CD8-positive, alpha-beta memory T cell (primary cell): ENCODE results near the gene YDJC. TPM values are rescaled to one million over a fixed set of nuclear protein-coding genes. Genes with fewer than 3 reads are reported as not detected.

Source experiments
- CTCF ChIA-PET: fragments of 350-600 bp; sonication (Branson Sonifier 250); formaldehyde crosslinking; loops from one replicate; lab custom pipeline; 2021; ENCODE audit warnings: antibody characterized with exemption; lab: Charles Lee
- POLR2A ChIA-PET: fragments of 350-600 bp; sonication (Branson Sonifier 250); formaldehyde crosslinking; loops from one replicate; lab custom pipeline; 2021; ENCODE audit warnings: antibody characterized with exemption; lab: Charles Lee
- DNase-seq, 5 donors: peaks; one replicate each; pipeline versions ENCODE4 v3.0.0 to v3.0.0-alpha.2; 2020 to 2022; ENCODE audit warnings: mixed read lengths in 1 of 5
- H3K27ac ChIP-seq: one replicate; pipeline ENCODE4 v1.7.0; 2013; ENCODE audit warnings: low read depth, mild to moderate bottlenecking, low read length, moderate library complexity
- H3K27me3 ChIP-seq: 2 replicates; pipeline ENCODE4 v1.7.0; 2013; ENCODE audit warnings: low read length, mild to moderate bottlenecking; ENCODE audit not compliant: insufficient read depth, poor library complexity, severe bottlenecking
- H3K36me3 ChIP-seq: 2 replicates; pipeline ENCODE4 v1.7.0; 2013; ENCODE audit warnings: mild to moderate bottlenecking, low read length, moderate library complexity; ENCODE audit not compliant: insufficient read depth
- H3K4me1 ChIP-seq: 2 replicates; pipeline ENCODE4 v1.7.0; 2013; ENCODE audit warnings: mild to moderate bottlenecking, low read length, moderate library complexity; ENCODE audit not compliant: insufficient read depth
- H3K4me3 ChIP-seq: 2 replicates; pipeline ENCODE4 v1.7.0; 2013; ENCODE audit warnings: mild to moderate bottlenecking, low read length
- H3K9me3 ChIP-seq: 2 replicates; pipeline ENCODE4 v1.7.0; 2013; ENCODE audit warnings: mild to moderate bottlenecking, low read length
- H3K27ac Mint-ChIP-seq, 8 donors: one replicate each; pipeline ENCODE4 v1.8.0; 2020 to 2021; ENCODE audit warnings: mixed read lengths in 8 of 8, mild to moderate bottlenecking in 6 of 8, inconsistent platforms in 3 of 8, moderate library complexity in 3 of 8
- H3K27me3 Mint-ChIP-seq, 2 donors: one replicate each; pipeline ENCODE4 v1.8.0; 2020 to 2021; ENCODE audit warnings: mixed read lengths in 2 of 2, mild to moderate bottlenecking in 1 of 2, moderate library complexity in 1 of 2
- H3K36me3 Mint-ChIP-seq, 3 donors: one replicate each; pipeline ENCODE4 v1.8.0; 2020 to 2021; ENCODE audit warnings: mixed read lengths in 3 of 3, inconsistent platforms in 1 of 3, mild to moderate bottlenecking in 1 of 3
- H3K4me1 Mint-ChIP-seq, 3 donors: one replicate each; pipeline ENCODE4 v1.8.0; 2020 to 2021; ENCODE audit warnings: mixed read lengths in 3 of 3, inconsistent platforms in 1 of 3, mild to moderate bottlenecking in 1 of 3
- H3K4me3 Mint-ChIP-seq, 7 donors: one replicate each; pipeline ENCODE4 v1.8.0; 2020 to 2021; ENCODE audit warnings: mixed read lengths in 7 of 7, mild to moderate bottlenecking in 6 of 7, moderate library complexity in 4 of 7, inconsistent platforms in 2 of 7
- H3K9me3 Mint-ChIP-seq, 5 donors: one replicate each; pipeline ENCODE4 v1.8.0; 2020 to 2022; ENCODE audit warnings: mixed read lengths in 5 of 5, mild to moderate bottlenecking in 3 of 5, moderate library complexity in 2 of 5, inconsistent platforms in 1 of 5
- polyA plus RNA-seq: library from polyadenylated mRNA; unstranded; fragments of 300-500 nt; fragmentation: Illumina TruSeq; gene quantifications from one replicate; pipeline ENCODE4 v1.2.3, GENCODE V29; 2021
- total RNA-seq, 2 experiments: library from RNA; stranded (reverse); gene quantifications; one replicate each; pipeline ENCODE4 v1.2.3, GENCODE V29; 2021

YDJC gene
- total and polyA plus RNA-seq, 3 experiments from 2014 or later, result 61.1 to 79.0 (median 75.2) TPM

DNA sequence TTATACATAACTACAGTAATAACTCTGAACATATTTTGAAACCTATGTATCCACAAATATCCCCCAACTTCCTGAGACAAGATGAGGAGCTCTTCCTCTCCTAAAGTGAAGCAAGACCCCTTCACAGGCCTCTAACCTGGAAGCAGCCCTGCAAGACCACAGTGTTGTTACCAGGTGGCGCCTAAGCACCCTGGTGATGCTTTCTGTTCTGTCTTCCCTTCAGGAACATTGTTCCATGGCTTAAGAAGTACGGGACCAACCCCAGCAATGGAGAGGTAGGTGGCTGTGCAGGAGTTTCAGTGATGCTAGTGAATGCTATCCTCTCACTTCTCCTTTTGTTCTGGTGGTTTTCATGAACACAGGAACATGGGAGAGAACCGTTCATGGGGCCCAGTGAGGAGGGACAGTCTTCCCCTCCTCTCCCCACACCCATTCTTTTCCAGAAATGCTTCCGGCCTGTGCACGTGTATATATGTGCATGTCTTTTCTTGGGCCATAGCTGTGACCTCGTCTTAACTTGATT, 42.3 kb upstream of the YDJC start:
- ChIA-PET POLR2A (no interaction called here), CTCF (no interaction called here)
- Histone ChIP-seq H3K9me3 (no peaks in the 10 kb centered on the region), H3K36me3 (peaks cover 49% of the 10 kb centered on the region), H3K27ac (no peak overlapping the region), H3K27me3 (no peaks in the 10 kb centered on the region), H3K4me3 (no peak overlapping the region), H3K4me1 (peaks cover 4% of the 10 kb centered on the region)
- DNase-seq, result no peak
- peaks cover 16 to 28% (median 25%) of the 10 kb centered on the region in 3 donors for H3K4me1 Mint-ChIP-seq
- H3K4me3 Mint-ChIP-seq, result no peak overlapping the region
- H3K36me3 Mint-ChIP-seq, result peaks cover 3 to 78% (median 11%) of the 10 kb centered on the region in 3 donors
- H3K9me3 Mint-ChIP-seq, result no peaks in the 10 kb centered on the region
- no peaks in the 10 kb centered on the region for H3K27me3 Mint-ChIP-seq
- peak overlapping the region in 1 of 8 donors; percentile 60 for H3K27ac Mint-ChIP-seq

DNA sequence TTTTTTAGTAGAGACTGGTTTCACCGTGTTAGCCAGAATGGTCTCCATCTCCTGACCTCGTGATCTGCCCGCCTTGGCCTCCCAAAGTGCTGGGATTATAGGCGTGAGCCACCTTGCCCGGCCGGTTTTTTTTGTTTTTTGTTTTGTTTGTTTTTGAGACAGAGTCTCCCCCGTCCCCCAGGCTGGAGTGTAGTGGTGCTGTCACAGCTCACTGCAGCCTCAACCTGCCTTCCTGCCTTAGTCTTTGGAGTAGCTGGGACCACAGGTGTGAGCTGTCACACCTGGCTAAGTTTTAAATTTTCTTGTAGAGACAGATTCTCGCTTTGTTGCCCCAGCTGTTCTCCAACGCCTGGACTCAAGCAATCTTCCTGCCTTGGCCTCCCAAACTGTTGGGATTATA, 39.2 kb upstream of the YDJC start:
- Histone ChIP-seq H3K36me3 (peaks cover 33% of the 10 kb centered on the region), H3K4me1 (peaks cover 15% of the 10 kb centered on the region), H3K27ac (no peak overlapping the region), H3K9me3 (no peaks in the 10 kb centered on the region), H3K4me3 (no peak overlapping the region), H3K27me3 (no peaks in the 10 kb centered on the region)
- no peak for DNase-seq
- H3K9me3 Mint-ChIP-seq, result no peaks in the 10 kb centered on the region
- H3K27me3 Mint-ChIP-seq, result no peaks in the 10 kb centered on the region
- peak overlapping the region in 1 of 8 donors; percentile 38 for H3K27ac Mint-ChIP-seq
- H3K36me3 Mint-ChIP-seq, result peaks cover 3 to 61% (median 5%) of the 10 kb centered on the region in 3 donors
- POLR2A ChIA-PET, result interaction anchor here (0.5 kb wide), 1 partner anchor 61 kb away, joined by 6 read pairs; no protein-coding TSS in a partner anchor
- CTCF ChIA-PET, result no interaction called here
- H3K4me3 Mint-ChIP-seq, result peak overlapping the region in 5 of 7 donors; percentile 29 to 74 (median 44)
- peaks cover 29 to 49% (median 37%) of the 10 kb centered on the region in 3 donors for H3K4me1 Mint-ChIP-seq

DNA sequence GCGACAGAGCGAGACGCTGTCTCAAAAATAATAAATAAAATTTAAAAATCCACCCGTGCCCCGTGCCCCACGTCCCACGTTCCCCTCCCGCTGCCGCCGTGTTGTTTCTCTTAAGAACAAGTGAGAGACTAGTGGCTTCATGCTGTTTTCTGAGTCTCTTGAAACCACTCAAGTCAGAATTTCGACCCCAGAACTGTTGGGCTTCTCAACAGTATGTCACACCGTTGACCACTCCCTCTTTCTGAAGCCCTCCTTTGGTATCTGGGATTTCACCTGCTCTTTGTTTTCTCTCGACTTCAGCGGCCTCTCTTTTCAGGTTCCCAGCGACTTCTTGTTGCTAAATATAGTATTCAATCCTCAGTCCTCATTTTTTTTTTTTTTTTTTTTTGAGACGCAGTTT, 37.0 kb upstream of the YDJC start:
- peak overlapping the region; percentile 98 to 100 (median 99) for H3K4me3 Mint-ChIP-seq
- Histone ChIP-seq H3K27me3 (no peaks in the 10 kb centered on the region), H3K36me3 (peaks cover 14% of the 10 kb centered on the region), H3K4me3 (peak overlapping the region; percentile 94), H3K4me1 (peaks cover 15% of the 10 kb centered on the region), H3K9me3 (no peaks in the 10 kb centered on the region), H3K27ac (peak overlapping the region; percentile 92)
- ChIA-PET POLR2A (interaction anchor here (0.5 to 1.5 kb wide), 3 partner anchors 14 to 94 kb away, joined by 3 to 4 read pairs (median 3); no protein-coding TSS in a partner anchor), CTCF (interaction anchor here (1.1 to 3.5 kb wide), 2 partner anchors 8 to 37 kb away, joined by 3 to 13 read pairs; partner anchors contain the start of gene YDJC)
- peaks cover 0 to 38% (median 2%) of the 10 kb centered on the region in 3 donors for H3K36me3 Mint-ChIP-seq
- no peaks in the 10 kb centered on the region for H3K9me3 Mint-ChIP-seq
- peak overlapping the region in 6 of 8 donors; percentile 79 to 99 (median 92) for H3K27ac Mint-ChIP-seq
- H3K27me3 Mint-ChIP-seq, result no peaks in the 10 kb centered on the region
- peaks cover 27 to 49% (median 37%) of the 10 kb centered on the region in 3 donors for H3K4me1 Mint-ChIP-seq
- DNase-seq, result no peak

DNA sequence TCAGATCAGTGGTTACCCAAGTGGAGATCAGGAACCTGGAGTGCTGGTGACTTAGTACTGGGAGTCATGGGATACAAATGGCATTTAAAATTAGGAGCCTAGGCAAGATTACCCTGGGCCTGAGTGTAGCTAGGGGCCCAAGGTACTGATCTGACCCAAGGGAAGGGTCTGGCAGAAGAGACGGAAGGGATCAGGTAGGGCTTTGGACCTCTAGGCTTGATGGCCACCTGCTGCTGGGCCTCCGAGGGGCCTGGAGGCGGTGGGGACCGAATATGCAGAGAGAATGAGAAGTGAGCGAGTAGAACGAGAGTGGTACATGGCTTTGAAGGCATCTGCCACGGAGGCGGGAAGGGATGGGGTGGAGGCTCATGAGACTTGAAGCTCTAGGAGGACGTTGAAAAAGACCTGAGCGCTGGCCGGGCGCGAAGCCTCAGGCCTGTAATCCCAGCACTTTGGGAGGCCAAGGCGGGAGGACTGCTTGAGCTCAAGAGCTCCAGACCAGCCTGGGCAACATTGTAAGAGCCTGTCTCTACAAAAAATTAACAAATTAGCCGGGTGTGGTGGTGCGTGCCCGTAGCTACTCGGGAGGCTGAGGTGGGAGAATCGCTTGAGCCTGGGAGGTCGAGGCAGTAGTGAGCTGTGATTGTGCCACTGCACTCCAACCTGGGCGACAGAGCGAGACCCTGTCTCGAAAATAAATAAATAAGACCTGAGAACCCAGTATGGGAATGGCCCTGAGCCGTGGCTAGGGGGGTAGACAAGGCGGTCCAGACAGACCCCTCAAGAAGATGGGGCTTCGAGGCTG, 35.4 kb upstream of the YDJC start:
- H3K4me3 Mint-ChIP-seq, result peak overlapping the region; percentile 98 to 100 (median 99)
- Histone ChIP-seq H3K4me3 (peak overlapping the region; percentile 94), H3K4me1 (peaks cover 15% of the 10 kb centered on the region), H3K27ac (peak overlapping the region; percentile 92), H3K27me3 (no peaks in the 10 kb centered on the region), H3K9me3 (no peaks in the 10 kb centered on the region), H3K36me3 (no peaks in the 10 kb centered on the region)
- peaks cover 0 to 23% (median 2%) of the 10 kb centered on the region in 3 donors for H3K36me3 Mint-ChIP-seq
- H3K27ac Mint-ChIP-seq, result peak overlapping the region; percentile 96 to 99 (median 98)
- H3K4me1 Mint-ChIP-seq, result peaks cover 25 to 41% (median 32%) of the 10 kb centered on the region in 3 donors
- ChIA-PET POLR2A (interaction anchor here (0.6 kb wide), 2 partner anchors 19 to 1679 kb away, joined by 3 read pairs; no protein-coding TSS in a partner anchor), CTCF (interaction anchor here (1.0 to 3.5 kb wide), 6 partner anchors 9 to 35 kb away, joined by 3 to 13 read pairs (median 4); partner anchors contain the start of gene YDJC)
- no peak for DNase-seq
- H3K27me3 Mint-ChIP-seq, result no peaks in the 10 kb centered on the region
- no peaks in the 10 kb centered on the region for H3K9me3 Mint-ChIP-seq

DNA sequence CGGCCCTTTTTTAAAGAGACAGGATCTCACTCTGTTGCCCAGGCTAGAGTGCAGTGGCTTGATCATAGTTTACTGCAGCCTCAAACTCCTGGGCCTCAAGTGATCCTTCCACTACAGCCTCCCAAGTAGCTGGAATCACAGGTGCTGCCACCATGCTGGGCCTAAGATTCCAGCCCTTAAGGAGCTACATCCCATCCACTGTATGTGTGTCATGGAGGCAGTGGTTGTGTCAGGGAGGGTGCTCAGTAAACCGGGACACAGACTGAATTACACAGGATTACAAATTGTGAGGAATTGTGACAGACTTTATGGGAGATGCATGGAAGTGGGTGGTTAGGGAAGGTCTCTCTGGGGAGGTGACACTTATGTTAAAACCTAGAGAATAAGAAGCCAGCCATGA, 33.9 kb upstream of the YDJC start:
- peak overlapping the region in 6 of 7 donors; percentile 15 to 88 (median 55) for H3K4me3 Mint-ChIP-seq
- H3K36me3 Mint-ChIP-seq, result peaks cover 0 to 12% (median 0%) of the 10 kb centered on the region in 3 donors
- POLR2A ChIA-PET, result no interaction called here
- Histone ChIP-seq H3K4me1 (peaks cover 15% of the 10 kb centered on the region), H3K27me3 (no peaks in the 10 kb centered on the region), H3K36me3 (no peaks in the 10 kb centered on the region), H3K27ac (no peak overlapping the region), H3K9me3 (no peaks in the 10 kb centered on the region), H3K4me3 (no peak overlapping the region)
- H3K4me1 Mint-ChIP-seq, result peaks cover 21 to 32% (median 23%) of the 10 kb centered on the region in 3 donors
- no peak for DNase-seq
- H3K27me3 Mint-ChIP-seq, result no peaks in the 10 kb centered on the region
- peak overlapping the region in 2 of 8 donors; percentile 8 to 51 for H3K27ac Mint-ChIP-seq
- H3K9me3 Mint-ChIP-seq, result no peaks in the 10 kb centered on the region
- CTCF ChIA-PET, result interaction anchor here (1.5 to 3.5 kb wide), 2 partner anchors 17 to 34 kb away, joined by 4 to 13 read pairs; partner anchors contain the start of gene YDJC

DNA sequence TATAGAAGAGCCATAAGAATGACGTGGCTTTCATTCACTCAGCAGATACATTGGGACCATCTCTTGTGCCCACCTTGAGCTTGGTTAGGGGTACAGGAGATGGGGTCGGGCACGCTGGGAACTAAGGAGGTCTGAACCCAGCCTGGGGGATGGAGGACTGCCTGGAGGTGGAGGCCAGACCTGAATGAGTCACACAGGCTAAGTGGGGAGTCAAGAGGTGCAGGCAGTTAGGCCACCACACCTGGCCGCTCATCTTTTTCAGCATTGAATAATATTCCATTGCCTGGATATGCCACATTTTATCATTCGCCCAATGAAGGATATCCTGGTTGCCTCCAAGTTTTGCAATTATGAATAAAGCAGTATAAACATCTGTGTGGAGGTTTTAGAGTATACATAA, 32.2 kb upstream of the YDJC start:
- Histone ChIP-seq H3K27ac (no peak overlapping the region), H3K4me3 (no peak overlapping the region), H3K36me3 (no peaks in the 10 kb centered on the region), H3K4me1 (peaks cover 18% of the 10 kb centered on the region), H3K27me3 (no peaks in the 10 kb centered on the region), H3K9me3 (no peaks in the 10 kb centered on the region)
- ChIA-PET CTCF (interaction anchor here (1.5 kb wide), 1 partner anchor 15 kb away, joined by 4 read pairs; no protein-coding TSS in a partner anchor), POLR2A (no interaction called here)
- Mint-ChIP-seq H3K36me3 (peaks cover 0 to 8% (median 0%) of the 10 kb centered on the region in 3 donors), H3K4me3 (peak overlapping the region in 3 of 7 donors; percentile 15 to 64 (median 28)), H3K27me3 (no peaks in the 10 kb centered on the region), H3K27ac (peak overlapping the region in 1 of 8 donors; percentile 71), H3K9me3 (no peaks in the 10 kb centered on the region), H3K4me1 (peaks cover 12 to 27% (median 17%) of the 10 kb centered on the region in 3 donors)
- no peak for DNase-seq

DNA sequence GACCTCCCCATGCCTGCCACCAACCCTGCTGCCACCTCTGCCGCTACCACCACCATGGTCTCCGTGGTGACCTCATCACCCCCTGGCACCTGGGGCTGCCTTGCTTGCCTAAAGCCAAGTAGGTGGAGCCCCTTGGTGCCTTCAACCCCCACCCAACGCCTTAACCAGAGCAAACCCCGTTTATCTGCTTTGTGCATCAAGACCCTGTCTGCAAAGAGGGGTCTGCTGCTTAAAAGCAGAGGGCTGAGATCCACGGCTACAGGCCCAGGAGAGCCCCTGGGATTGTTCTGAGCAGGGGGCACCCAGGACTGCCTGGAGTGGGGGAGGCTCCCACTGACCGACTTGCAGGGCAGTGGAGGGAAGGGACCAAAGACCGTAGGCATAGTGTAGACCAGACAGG, 31.1 kb upstream of the YDJC start:
- CTCF ChIA-PET, result interaction anchor here (1.5 kb wide), 1 partner anchor 14 kb away, joined by 4 read pairs; no protein-coding TSS in a partner anchor
- H3K27ac Mint-ChIP-seq, result peak overlapping the region in 1 of 8 donors; percentile 36
- POLR2A ChIA-PET, result no interaction called here
- Histone ChIP-seq H3K9me3 (no peaks in the 10 kb centered on the region), H3K36me3 (no peaks in the 10 kb centered on the region), H3K27me3 (no peaks in the 10 kb centered on the region), H3K4me1 (peaks cover 21% of the 10 kb centered on the region), H3K4me3 (no peak overlapping the region), H3K27ac (no peak overlapping the region)
- DNase-seq, result no peak
- H3K4me1 Mint-ChIP-seq, result peaks cover 17 to 27% (median 18%) of the 10 kb centered on the region in 3 donors
- H3K36me3 Mint-ChIP-seq, result peaks cover 0 to under 1% (median 0%) of the 10 kb centered on the region in 3 donors
- no peaks in the 10 kb centered on the region for H3K27me3 Mint-ChIP-seq
- H3K4me3 Mint-ChIP-seq, result peak overlapping the region in 1 of 7 donors; percentile 66
- H3K9me3 Mint-ChIP-seq, result no peaks in the 10 kb centered on the region
